Hepatocyte (in vitro differentiated cells): ENCODE data around the gene CIAO2B.

Source experiments
- CTCF ChIP-seq: fragments of 200-600 bp; sonication (generic); IDR thresholded peaks from 2 replicates; pipeline ENCODE4 v1.5.1; 2016; ENCODE audit warnings: antibody characterized with exemption, mild to moderate bottlenecking; ENCODE audit not compliant: poor library complexity
- EZH2 ChIP-seq: fragments of 200-600 bp; sonication (generic); IDR thresholded peaks from 2 replicates; pipeline ENCODE4 v1.6.1; 2016; ENCODE audit warnings: antibody characterized with exemption, mild to moderate bottlenecking, borderline replicate concordance

GRCh38 chr16:66902648-66903543 lies 31.3 kb downstream of the CIAO2B start:
- TF ChIP-seq CTCF: no peak
- no peak for TF ChIP-seq EZH2
